Mesenchymal stem cell (in vitro differentiated cells and primary cell): ENCODE results near the gene GOLGA6C. TPM values are rescaled to one million over a fixed set of nuclear protein-coding genes. Genes with fewer than 3 reads are reported as not detected.
"Not testable (repeated sequence)": the region's sequence is repeated elsewhere in the genome, so short reads cannot be mapped to it uniquely, and the experiment has no call there.

Experiments used
- DNase-seq: peaks from one replicate; pipeline ENCODE4 v3.0.0-alpha.2; 2013
- H2AFZ ChIP-seq: one replicate; pipeline ENCODE4 v1.6.1; 2013; ENCODE audit warnings: low read depth, mild to moderate bottlenecking, control low read depth, inconsistent platforms, low read length, moderate library complexity
- H2AK5ac ChIP-seq: 2 replicates; pipeline ENCODE4 v1.6.1; 2013; ENCODE audit warnings: low read length, moderate library complexity, mild to moderate bottlenecking, inconsistent platforms; ENCODE audit not compliant: severe bottlenecking
- H2BK120ac ChIP-seq: one replicate; pipeline ENCODE4 v1.6.1; 2013; ENCODE audit warnings: low read depth, mild to moderate bottlenecking, inconsistent platforms, low read length, moderate library complexity
- H2BK12ac ChIP-seq, 2 experiments: one replicate each; pipeline ENCODE4 v1.6.1; 2013; ENCODE audit warnings: inconsistent platforms in 2 of 2, low read length in 2 of 2, mild to moderate bottlenecking in 2 of 2, moderate library complexity in 2 of 2, control low read depth in 1 of 2
- H2BK15ac ChIP-seq: one replicate; pipeline ENCODE4 v1.6.1; 2013; ENCODE audit warnings: mild to moderate bottlenecking, low read depth, inconsistent platforms; ENCODE audit not compliant: poor library complexity, severe bottlenecking
- H2BK5ac ChIP-seq: 2 replicates; pipeline ENCODE4 v1.6.1; 2013; ENCODE audit warnings: low read depth, mild to moderate bottlenecking, low read length, control low read depth, inconsistent platforms; ENCODE audit not compliant: poor library complexity, severe bottlenecking
- H3K14ac ChIP-seq, 2 experiments: one replicate each; pipeline ENCODE4 v1.6.1; 2013; ENCODE audit warnings: inconsistent platforms in 2 of 2, low read length in 2 of 2, control low read depth in 1 of 2, mild to moderate bottlenecking in 1 of 2, moderate library complexity in 1 of 2
- H3K18ac ChIP-seq, 2 experiments: one replicate each; pipeline ENCODE4 v1.6.1; 2013; ENCODE audit warnings: inconsistent platforms in 2 of 2, low read length in 2 of 2, control low read depth in 1 of 2, low read depth in 1 of 2, mild to moderate bottlenecking in 1 of 2
- H3K23ac ChIP-seq, 2 experiments: one replicate each; pipeline ENCODE4 v1.6.1; 2013; ENCODE audit warnings: inconsistent platforms in 2 of 2, low read length in 2 of 2, mild to moderate bottlenecking in 2 of 2, moderate library complexity in 2 of 2, control low read depth in 1 of 2
- H3K27ac ChIP-seq: 2 replicates; pipeline ENCODE4 v1.5.1; 2013; ENCODE audit warnings: mild to moderate bottlenecking, moderate library complexity, low read length, control low read depth, inconsistent platforms; ENCODE audit not compliant: poor library complexity, severe bottlenecking
- H3K27me3 ChIP-seq, 2 experiments: 2 replicates each; pipeline versions ENCODE4 v1.6.1 to v1.7.0; 2013; ENCODE audit warnings: low read length in 2 of 2, mild to moderate bottlenecking in 2 of 2, moderate library complexity in 2 of 2, control low read depth in 1 of 2, inconsistent platforms in 1 of 2; ENCODE audit not compliant: control insufficient read depth in 1 of 2, insufficient read depth in 1 of 2
- H3K36me3 ChIP-seq, 2 experiments: 2 replicates each; pipeline versions ENCODE4 v1.6.1 to v1.7.0; 2013; ENCODE audit warnings: low read length in 2 of 2, control low read depth in 1 of 2, inconsistent platforms in 1 of 2, low read depth in 1 of 2, mild to moderate bottlenecking in 1 of 2; ENCODE audit not compliant: insufficient read depth in 2 of 2, control insufficient read depth in 1 of 2
- H3K4ac ChIP-seq, 2 experiments: one replicate each; pipeline ENCODE4 v1.6.1; 2013; ENCODE audit warnings: inconsistent platforms in 2 of 2, low read length in 2 of 2, mild to moderate bottlenecking in 2 of 2, moderate library complexity in 2 of 2, control low read depth in 1 of 2, low read depth in 1 of 2
- H3K4me1 ChIP-seq: 2 replicates; pipeline ENCODE4 v1.6.1; 2013; ENCODE audit warnings: low read depth, low read length, control low read depth; ENCODE audit not compliant: control insufficient read depth, insufficient read depth
- H3K4me2 ChIP-seq: 2 replicates; pipeline ENCODE4 v1.6.1; 2013; ENCODE audit warnings: low read length, mild to moderate bottlenecking, inconsistent platforms; ENCODE audit not compliant: poor library complexity, severe bottlenecking
- H3K4me3 ChIP-seq, 2 experiments: 2 replicates each; pipeline versions ENCODE4 v1.5.1 to v1.7.0; 2013; ENCODE audit warnings: low read length in 2 of 2, mild to moderate bottlenecking in 2 of 2, control low read depth in 1 of 2, low read depth in 1 of 2; ENCODE audit not compliant: insufficient read depth in 1 of 2
- H3K79me1 ChIP-seq: replicated peaks from 2 replicates; pipeline ENCODE4 v1.6.1; 2013; ENCODE audit warnings: mild to moderate bottlenecking, control low read depth, low read length, inconsistent platforms; ENCODE audit not compliant: poor library complexity, severe bottlenecking
- H3K9ac ChIP-seq: 2 replicates; pipeline ENCODE4 v1.7.0; 2013; ENCODE audit warnings: mild to moderate bottlenecking, low read length, moderate library complexity
- H3K9me3 ChIP-seq: 2 replicates; pipeline ENCODE4 v1.7.0; 2013; ENCODE audit warnings: mild to moderate bottlenecking, low read length; ENCODE audit not compliant: control insufficient read depth
- H4K8ac ChIP-seq: one replicate; pipeline ENCODE4 v1.6.1; 2013; ENCODE audit warnings: inconsistent platforms, mild to moderate bottlenecking, low read length, moderate library complexity
- H4K91ac ChIP-seq: one replicate; pipeline ENCODE4 v1.6.1; 2013; ENCODE audit warnings: mild to moderate bottlenecking, low read length, inconsistent platforms
- WGBS: methylation state at CpG from one replicate; pipeline ENCODE4 v1.1.7; 2013; ENCODE audit warnings: mixed read lengths; 5-methylcytosine and 5-hydroxymethylcytosine counted together
- small RNA-seq: library from polyadenylated mRNA; stranded (forward); fragments of <200 nt; extraction: miRNeasy Mini kit (QIAGEN cat#:217004); gene quantifications from one replicate; pipeline ENCODE3, GENCODE V24; 2013; ENCODE audit warnings: low read depth

The GOLGA6C gene

DNA sequence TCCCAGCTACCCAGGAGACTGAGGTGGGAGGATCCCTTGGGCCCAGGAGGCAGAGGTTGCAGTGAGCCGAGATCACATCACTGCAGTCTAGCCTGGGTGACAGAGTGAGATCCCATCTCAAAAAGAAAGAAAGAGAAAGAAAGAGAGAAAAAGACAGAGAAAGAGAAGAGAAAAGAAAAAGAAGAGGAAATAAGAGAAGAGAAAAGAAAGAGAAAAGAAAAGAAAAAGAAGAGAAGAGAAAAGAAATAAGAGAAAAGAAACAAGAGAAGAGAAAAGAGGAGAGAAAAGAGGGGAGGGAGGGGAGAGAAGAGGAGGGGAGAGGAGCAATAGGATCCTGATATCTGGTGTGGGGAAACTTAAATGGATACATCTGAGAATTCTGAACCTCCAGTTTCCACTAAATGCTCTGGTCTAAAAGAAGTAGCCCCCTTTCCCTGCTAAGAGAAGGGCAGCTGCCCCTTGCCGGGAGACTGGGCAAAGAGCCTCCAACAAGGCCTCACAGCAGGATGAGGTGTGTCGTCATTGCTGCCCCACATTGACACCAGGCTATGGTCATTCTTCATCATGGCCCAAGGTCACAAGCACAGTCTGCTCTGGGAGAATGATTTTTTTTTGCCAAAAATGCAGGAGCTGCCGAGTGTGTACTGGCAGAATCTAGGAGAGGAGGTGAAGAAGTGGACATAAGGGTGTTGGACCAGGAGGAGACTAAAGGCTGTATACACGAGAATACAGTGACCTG lies 56.6 kb downstream of the GOLGA6C start:
- no peak overlapping the region for H2BK120ac ChIP-seq
- H3K36me3 ChIP-seq, result no peaks in the 10 kb centered on the region
- H3K23ac ChIP-seq, result no peak overlapping the region
- no peak overlapping the region for H4K91ac ChIP-seq
- H2BK5ac ChIP-seq, result no peak overlapping the region
- H3K4ac ChIP-seq, result no peak overlapping the region
- WGBS, result 80% methylated on average over 5 of the region's 5 CpGs
- H4K8ac ChIP-seq, result no peak overlapping the region
- H2BK15ac ChIP-seq, result no peak overlapping the region
- H3K27ac ChIP-seq, result no peak overlapping the region
- no peaks in the 10 kb centered on the region for H3K9me3 ChIP-seq
- H3K27me3 ChIP-seq, result peaks cover 0 to 38% of the 10 kb centered on the region in 2 experiments
- no peak overlapping the region for H3K4me2 ChIP-seq
- peaks cover under 1% of the 10 kb centered on the region for H3K4me1 ChIP-seq
- no peak overlapping the region for H2AFZ ChIP-seq
- H3K4me3 ChIP-seq, result no peak overlapping the region
- DNase-seq, result no peak
- H3K9ac ChIP-seq, result no peak overlapping the region
- no peak overlapping the region for H3K18ac ChIP-seq
- no peaks in the 10 kb centered on the region for H3K79me1 ChIP-seq
- no peak overlapping the region for H3K14ac ChIP-seq
- H2BK12ac ChIP-seq, result no peak overlapping the region
- no peak overlapping the region for H2AK5ac ChIP-seq

DNA sequence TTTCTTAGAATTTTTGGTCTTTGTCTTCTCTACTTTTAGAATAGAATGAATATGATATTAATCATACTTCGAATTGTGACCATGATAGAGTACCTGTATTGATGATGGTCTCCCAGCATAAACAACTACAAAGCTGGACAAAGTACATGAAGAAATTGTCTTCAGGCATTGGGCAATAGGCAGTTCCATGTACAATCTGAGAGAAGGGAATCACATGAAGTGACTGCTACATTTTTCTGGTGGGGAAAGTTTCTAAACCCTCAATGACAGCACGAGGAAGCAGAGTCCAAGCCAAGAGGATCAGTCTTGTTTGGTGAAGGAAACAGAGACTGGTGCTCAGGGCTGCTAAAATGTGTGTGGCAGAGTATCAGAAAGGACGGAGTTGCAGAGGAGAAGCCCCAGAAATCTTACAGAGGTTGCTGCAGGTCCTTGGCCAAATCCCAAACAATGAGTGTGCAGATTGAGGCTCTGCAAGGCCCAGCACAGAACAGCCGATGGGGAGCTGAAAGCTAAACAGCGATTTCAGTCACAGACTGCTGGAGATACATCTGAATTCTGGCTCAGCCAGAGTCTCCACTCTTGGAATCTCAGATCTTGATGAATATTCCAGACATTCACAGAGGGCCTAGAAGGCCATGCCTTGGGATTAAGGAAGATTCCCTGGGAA lies 61.2 kb downstream of the GOLGA6C start:
- not testable (repeated sequence) for H3K9me3 ChIP-seq, H2BK5ac ChIP-seq, DNase-seq, H4K8ac ChIP-seq, H3K4me2 ChIP-seq, H2AFZ ChIP-seq, H3K36me3 ChIP-seq, H3K4ac ChIP-seq, H4K91ac ChIP-seq, H2BK120ac ChIP-seq, H3K9ac ChIP-seq, H2AK5ac ChIP-seq, H3K14ac ChIP-seq, H3K23ac ChIP-seq, H2BK15ac ChIP-seq, H3K27ac ChIP-seq, H3K4me3 ChIP-seq, H3K79me1 ChIP-seq, H3K4me1 ChIP-seq, H3K18ac ChIP-seq, H2BK12ac ChIP-seq
- peaks cover 0 to 31% of the 10 kb centered on the region in 2 experiments for H3K27me3 ChIP-seq
- WGBS, result 81% methylated on average over 4 of the region's 5 CpGs

Small RNA genes lying within 50 kb of the gene (small RNA-seq; reads per million reads assigned to genes)
- gene AC068338.1 (not detected), gene RN7SL327P (not detected), gene RN7SL489P (not detected)
